ENCODE measurements around the gene POLA1.
"Not testable (repeated sequence)": the region's sequence is repeated elsewhere in the genome, so short reads cannot be mapped to it uniquely, and the experiment has no call there.

DNA sequence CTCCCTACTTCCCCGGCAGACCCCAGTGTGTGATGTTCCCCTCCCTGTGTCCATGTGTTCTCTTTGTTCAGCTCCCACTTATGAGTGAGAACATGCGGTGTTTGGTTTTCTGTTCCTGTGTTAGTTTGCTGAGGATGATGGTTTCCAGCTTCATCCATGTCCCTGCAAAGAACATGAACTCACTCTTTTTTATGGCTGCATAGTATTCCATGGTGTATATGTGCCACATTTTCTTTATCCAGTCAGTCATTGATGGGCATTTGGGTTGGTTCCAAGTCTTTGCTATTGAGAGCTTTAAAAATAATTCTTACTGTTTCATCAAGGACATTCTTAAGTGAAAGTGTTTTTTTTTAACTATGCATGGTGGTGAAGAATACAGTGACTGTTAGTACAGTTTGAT is 126.1 kb downstream of the POLA1 start:
- TF ChIP-seq, protein P1, sequence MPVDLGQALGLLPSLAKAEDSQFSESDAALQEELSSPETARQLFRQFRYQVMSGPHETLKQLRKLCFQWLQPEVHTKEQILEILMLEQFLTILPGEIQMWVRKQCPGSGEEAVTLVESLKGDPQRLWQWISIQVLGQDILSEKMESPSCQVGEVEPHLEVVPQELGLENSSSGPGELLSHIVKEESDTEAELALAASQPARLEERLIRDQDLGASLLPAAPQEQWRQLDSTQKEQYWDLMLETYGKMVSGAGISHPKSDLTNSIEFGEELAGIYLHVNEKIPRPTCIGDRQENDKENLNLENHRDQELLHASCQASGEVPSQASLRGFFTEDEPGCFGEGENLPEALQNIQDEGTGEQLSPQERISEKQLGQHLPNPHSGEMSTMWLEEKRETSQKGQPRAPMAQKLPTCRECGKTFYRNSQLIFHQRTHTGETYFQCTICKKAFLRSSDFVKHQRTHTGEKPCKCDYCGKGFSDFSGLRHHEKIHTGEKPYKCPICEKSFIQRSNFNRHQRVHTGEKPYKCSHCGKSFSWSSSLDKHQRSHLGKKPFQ (tag by site-specific recombination; IDR thresholded peaks at IDR 0.05): not testable (repeated sequence)
- TF ChIP-seq, protein P2, sequence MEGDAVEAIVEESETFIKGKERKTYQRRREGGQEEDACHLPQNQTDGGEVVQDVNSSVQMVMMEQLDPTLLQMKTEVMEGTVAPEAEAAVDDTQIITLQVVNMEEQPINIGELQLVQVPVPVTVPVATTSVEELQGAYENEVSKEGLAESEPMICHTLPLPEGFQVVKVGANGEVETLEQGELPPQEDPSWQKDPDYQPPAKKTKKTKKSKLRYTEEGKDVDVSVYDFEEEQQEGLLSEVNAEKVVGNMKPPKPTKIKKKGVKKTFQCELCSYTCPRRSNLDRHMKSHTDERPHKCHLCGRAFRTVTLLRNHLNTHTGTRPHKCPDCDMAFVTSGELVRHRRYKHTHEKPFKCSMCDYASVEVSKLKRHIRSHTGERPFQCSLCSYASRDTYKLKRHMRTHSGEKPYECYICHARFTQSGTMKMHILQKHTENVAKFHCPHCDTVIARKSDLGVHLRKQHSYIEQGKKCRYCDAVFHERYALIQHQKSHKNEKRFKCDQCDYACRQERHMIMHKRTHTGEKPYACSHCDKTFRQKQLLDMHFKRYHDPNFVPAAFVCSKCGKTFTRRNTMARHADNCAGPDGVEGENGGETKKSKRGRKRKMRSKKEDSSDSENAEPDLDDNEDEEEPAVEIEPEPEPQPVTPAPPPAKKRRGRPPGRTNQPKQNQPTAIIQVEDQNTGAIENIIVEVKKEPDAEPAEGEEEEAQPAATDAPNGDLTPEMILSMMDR (tag by site-specific recombination; IDR thresholded peaks at IDR 0.05): not testable (repeated sequence)
- TF ChIP-seq SALL2 (tag by site-specific recombination; IDR thresholded peaks at IDR 0.05; ENCODE audit: borderline replicate concordance): not testable (repeated sequence)
